NCI-H774 (cell line): ENCODE measurements around the gene TMEM132A.

Source experiments
- DNase-seq: peaks from one replicate; lab custom pipeline; 2025; lab: John Stamatoyannopoulos, UW

The TMEM132A gene

DNA sequence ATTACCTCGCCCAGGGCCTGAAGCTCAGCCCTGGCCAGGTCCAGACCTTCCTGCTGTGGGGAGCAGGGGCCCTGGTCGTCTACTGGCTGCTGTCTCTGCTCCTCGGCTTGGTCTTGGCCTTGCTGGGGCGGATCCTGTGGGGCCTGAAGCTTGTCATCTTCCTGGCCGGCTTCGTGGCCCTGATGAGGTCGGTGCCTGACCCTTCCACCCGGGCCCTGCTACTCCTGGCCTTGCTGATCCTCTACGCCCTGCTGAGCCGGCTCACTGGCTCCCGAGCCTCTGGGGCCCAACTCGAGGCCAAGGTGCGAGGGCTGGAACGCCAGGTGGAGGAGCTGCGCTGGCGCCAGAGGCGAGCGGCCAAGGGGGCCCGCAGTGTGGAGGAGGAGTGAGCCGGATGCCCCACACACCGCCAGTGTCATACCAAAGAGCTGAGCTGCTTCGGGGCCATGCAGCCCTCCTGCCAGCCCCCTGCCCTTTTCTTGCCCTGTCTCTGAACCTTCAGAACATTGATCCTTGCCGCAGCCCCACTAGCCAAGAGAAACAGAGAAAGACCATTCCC, 2.4 kb upstream of the TMEM132A start:
- DNase-seq, result no peak

DNA sequence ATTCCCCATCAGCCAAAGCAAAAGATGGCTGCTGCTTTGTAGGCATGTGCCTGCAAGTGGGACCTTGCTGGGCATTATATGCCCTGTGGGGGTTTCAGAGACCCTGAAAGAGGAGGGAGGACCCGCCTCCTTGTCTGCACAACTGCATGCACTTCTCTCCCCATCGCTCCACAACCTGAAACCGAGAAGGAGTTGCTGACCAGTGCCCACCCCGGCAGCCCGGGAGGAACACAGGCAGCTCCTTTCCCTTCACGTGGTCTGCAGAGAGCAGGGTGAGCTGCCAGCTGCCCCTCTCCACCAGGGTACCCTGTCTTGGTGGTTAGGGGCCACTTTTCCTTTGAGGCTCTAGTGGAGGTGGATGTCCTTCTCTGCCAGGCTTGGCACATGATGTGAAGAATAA, 1.4 kb upstream of the TMEM132A start:
- no peak for DNase-seq

DNA sequence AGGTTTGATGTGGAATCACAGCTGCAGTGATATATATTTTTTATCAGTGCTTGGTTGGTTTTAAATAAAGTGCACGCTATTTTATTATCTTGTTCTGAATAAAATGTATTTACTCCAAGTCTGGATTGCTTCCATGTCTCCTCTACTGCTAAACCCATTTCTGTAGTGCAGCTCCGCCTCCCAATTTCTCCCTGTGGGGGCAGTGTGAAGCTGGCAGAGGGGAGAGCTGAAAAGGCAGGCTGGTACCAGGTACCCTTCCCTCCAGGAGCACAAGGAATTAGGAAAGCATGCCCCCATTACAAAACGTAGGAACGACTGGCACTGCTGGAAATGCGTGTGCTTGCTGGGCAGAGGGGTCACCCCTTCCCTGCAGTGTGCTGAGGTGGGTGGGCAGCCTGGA, 934 bp upstream of the TMEM132A start:
- no peak for DNase-seq

DNA sequence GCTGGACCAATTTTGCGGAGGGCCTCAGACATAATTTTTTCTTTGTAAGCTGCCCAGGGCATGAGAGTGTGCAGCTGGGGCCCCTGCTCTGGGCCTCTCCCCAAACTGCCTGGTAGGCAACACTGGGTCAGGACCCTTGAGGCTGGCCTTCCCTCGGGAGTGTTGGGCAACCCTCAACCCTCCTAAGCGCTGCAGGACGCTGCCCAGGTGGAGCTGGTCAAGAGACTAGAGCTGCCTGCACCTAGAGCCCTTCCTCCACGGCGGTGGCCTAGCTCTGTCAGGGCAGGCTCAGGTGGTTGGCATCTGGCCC, 505 bp upstream of the TMEM132A start:
- DNase-seq, result no peak

DNA sequence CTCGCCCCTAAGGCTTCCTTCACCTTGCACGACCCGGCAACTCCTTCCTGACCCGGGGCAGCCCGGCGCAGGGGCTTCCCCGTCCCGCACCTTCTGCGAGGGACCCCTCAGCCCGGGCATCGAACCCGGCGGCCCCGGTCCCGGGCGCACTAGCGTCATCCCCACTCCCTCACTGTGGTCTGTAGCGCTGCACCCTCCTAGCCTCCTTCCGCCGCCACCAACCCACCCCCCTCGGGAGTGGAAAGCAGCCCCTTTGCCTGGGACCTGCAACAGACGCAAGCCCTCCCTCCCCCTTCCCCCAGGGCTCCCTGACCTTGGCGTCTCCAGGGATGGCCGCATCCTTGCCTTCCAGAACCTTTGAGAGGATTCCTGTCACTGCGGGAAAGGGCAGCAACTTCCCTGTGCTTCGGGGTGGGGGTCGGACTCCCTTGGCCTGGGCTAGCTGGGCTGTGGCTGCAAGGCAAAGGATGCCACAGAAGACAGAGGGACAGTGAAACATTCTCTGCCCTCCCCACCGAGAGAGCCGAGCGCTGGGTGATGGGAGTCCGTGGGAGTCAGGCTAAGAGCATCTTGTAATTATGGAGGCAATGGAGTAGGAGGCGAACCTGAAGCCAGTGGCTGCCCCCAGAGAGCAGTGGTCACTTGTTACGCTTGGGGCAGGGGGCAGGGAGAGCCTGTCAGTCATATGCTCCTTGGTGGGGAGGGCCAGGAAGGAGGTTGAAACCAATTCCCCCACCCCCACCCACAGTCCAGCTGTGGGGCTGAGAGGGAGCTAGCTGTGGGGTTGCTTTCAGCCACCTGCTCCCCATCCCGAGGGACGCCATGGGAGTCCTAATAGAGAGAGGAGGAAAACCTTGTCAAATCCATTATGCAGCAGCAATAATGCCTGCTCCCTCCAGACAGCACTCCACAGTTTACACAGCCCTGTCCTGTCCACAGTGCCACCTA, 920 bp downstream of the TMEM132A start:
- DNase-seq, result no peak

DNA sequence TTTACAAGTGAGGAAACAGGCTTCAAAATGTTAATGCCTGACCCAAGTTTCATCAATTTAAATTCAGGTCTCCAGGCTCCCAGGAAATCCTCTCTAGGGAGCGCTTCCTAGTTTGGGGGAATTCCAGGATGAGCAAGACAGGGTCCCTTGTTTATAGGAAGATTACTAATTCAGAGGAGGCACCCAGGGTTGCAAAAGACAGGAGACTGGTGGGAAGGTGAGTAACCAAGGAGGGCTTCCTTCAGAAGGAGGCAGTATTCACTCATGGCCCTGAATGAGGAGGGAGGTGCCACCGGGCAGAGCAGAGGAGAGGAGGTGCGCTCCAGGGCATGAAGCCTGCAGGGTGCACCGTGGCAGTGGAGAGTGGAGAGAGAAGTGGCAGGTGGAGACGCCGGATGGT, 1.6 kb downstream of the TMEM132A start:
- no peak for DNase-seq

DNA sequence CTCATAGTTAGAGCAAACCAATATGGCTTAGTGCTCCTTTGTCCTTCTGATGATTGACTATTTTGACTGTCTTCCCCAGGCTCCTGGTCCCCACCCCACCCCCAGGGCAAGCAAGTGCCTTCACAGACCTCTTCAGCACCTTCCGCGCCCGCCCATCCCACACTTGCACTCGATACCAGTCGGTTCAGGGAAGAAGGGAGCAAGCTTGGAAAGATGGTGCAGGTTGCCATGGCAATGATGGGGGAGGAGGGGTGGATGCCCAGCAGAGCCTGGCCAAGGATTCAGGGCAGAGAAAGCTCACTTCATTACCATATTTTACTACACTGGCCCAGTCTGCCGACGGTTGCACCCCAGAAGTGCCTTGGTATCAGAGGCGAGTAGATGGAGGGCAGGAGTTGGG, 2.2 kb downstream of the TMEM132A start:
- no peak for DNase-seq

DNA sequence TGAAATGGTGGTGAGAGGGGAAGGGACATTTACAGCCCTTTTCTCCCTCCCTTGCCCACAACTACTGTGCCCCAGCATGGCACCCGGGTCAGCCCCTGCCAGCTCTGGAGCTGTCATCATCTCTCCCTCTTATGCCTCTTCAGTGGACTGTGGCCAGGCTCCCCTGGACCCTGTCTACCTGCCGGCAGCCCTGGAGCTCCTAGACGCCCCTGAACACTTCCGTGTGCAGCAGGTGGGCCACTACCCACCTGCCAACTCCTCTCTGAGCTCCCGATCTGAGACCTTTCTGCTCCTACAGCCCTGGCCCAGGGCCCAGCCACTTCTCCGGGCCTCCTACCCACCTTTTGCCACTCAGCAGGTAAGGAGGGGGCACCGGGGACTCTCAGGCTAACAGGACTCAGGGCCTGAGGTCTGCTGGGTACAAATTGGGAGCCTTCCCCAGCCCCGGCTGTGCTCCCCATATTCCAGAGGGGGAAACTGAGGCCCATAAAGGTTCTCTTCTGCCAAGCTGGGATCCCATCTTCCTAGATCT, 2.9 kb downstream of the TMEM132A start:
- DNase-seq, result no peak

DNA sequence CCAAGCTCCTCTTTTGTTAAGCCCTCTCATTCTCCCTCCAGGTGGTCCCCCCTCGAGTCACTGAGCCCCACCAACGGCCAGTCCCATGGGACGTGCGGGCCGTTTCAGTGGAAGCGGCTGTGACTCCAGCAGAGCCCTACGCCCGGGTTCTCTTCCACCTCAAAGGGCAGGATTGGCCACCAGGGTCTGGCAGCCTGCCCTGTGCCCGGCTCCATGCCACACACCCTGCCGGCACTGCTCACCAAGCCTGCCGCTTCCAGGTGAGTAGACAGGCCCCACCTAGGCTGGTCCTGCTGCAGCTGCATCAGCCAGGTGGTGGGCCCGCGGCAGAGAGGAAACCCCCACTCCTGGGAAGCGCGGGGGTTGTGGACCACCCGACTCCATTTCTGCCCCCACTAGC, 3.3 kb downstream of the TMEM132A start:
- DNase-seq, result no peak

DNA sequence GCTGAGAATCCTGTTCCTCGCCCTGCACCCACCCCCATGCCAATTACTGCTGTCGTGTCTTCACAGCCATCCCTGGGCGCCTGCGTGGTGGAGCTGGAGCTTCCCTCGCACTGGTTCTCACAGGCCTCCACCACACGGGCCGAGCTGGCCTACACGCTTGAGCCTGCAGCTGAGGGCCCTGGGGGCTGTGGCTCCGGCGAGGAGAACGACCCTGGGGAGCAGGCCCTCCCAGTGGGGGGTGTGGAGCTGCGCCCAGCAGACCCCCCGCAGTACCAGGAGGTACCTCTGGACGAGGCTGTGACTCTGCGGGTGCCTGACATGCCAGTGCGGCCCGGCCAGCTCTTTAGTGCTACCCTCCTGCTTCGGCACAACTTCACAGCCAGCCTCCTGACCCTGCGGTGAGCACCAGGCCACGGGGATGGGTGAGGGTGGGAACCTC, 4.3 kb downstream of the TMEM132A start:
- no peak for DNase-seq

DNA sequence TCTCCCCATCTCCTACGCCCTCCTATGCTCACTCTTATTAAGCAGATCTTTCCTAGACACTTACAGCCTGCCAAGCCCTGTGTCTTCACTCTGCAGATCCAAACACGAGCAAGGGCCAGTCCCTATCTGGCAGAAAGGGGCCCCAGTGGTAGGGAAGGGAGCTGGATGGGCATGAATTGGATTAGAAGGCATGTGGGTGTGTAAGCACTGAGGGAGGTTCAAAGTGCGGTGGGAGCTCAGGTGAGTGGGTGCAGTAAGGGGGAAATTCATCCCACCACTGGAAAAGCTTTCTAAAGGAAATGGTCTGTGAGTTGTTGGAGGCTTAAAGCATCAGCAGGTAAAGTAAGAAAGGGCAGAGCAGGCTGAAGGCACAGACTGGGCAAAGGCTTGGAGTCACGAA, 5.5 kb downstream of the TMEM132A start:
- DNase-seq, result no peak

DNA sequence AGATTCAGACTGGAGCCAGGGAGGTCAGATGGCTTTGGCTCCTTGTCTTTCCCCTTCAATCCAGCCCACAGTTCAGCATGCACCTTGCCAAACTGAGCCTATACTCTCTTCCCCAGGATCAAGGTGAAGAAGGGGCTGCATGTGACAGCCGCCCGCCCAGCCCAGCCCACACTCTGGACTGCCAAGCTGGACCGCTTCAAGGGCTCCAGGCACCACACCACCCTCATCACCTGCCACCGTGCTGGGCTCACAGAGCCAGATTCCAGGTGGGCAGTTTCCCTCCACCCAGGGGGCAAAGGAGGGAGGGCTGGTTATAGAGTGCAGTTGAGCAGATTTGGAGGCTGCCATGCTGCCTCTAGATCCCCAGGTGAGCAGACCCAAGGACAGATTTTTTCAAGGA, 6.1 kb downstream of the TMEM132A start:
- DNase-seq, result no peak

DNA sequence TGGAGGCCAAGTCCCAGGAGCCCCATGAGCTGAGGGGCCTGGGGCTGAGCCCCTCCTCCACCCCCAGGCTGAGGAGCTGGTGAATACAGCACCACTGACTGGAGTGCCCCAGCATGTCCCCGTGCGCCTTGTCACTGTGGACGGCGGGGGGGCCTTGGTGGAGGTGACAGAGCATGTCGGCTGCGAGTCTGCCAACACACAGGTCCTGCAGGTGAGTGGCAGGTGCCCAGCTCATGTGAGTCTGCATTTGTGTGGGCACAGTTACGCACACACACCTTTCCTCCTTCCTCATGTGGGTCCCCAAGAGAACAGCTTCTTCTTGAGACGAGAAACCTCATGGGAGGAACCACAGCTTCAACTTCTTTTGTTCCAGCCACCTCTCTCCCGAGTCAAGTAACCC, 7.7 kb downstream of the TMEM132A start:
- DNase-seq, result no peak

DNA sequence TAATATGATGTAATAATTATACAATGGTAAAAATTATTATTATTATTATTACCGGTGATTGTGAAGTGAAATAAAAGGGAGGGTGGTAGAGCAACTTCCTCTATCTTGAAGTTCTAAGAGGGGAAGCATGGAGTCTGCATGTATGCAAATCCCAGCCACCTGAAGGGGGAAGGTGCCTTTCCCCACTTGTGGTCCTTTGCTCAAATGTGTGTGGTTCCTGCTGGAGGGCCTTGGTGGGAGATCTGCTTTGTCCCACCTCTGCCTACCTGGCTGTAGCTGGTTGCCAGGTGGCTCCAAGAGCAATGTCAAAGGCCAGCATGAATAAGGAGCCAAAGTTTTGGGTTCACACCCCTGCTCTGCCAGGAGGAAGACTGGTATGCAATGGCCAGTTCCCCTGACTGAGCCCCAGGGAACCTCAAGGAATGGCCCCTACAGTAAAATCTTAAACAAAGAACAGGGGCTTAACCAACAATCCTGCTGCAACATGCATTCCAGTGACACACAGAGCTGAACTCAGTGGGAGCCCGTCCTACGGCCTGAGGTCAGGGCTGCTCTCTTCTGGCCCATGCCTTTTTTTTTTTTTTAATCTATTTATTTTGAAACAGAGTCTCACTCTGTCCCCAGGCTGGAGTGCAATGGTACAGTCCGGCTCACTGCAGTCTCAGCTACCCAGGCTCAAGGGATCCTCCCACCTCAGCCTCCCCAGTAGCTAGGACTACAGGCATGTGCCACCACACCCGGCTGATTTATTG, 8.5 kb downstream of the TMEM132A start:
- no peak for DNase-seq

DNA sequence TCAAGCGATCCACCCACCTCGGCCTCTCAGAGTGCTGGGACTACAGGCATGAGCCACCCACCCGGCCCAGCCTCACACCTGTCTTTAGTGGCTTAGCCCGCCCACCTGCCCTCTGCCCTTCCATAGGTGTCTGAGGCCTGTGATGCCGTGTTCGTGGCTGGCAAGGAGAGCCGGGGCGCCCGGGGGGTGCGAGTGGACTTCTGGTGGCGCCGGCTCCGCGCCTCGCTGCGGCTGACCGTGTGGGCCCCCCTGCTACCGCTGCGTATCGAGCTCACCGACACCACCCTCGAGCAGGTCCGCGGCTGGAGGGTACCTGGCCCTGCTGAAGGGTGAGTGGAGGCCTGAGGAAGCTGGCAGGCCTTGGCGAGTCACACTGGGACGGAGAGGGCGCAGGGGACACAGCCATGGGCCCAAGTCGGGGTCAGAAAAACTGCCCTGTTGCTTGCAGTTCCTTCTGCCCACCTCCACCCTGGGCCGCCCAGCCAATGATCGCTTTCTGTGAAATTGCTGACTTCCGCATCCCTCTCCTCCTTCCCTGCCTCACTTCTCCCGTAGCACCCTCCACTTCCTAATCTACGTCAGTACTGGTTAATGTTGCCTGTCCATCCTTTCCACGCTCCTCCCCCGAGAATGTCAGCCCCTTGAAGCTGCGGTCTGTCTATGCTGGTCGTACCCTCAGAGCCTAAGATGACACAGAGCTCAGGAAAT, 9.3 kb downstream of the TMEM132A start:
- no peak for DNase-seq

DNA sequence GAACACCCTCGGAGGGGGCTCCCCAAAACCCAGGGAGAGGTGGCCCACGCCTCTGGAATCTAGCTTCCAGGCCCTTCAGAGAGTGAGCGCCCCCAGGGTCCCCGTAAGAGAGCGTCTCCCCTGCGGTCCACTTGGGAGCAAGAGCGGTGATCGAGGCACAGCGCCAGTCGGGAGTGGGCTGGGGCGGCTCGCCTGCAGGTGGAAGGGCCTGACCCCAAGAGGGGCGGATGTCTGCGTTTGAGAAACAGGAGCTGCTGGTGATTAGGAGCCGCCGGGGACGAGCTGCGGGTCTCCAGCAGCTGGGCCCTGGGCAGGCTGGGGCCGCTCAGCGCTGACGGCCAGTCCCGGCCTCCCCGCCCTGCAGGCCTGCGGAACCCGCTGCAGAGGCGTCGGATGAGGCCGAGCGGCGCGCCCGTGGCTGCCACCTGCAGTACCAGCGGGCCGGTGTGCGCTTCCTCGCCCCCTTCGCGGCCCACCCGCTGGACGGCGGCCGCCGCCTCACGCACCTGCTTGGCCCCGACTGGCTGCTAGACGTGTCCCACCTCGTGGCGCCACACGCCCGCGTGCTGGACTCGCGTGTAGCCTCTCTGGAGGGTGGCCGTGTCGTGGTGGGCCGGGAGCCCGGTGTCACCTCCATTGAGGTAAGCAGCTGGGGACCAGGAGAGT, 10.0 kb downstream of the TMEM132A start:
- DNase-seq, result no peak

DNA sequence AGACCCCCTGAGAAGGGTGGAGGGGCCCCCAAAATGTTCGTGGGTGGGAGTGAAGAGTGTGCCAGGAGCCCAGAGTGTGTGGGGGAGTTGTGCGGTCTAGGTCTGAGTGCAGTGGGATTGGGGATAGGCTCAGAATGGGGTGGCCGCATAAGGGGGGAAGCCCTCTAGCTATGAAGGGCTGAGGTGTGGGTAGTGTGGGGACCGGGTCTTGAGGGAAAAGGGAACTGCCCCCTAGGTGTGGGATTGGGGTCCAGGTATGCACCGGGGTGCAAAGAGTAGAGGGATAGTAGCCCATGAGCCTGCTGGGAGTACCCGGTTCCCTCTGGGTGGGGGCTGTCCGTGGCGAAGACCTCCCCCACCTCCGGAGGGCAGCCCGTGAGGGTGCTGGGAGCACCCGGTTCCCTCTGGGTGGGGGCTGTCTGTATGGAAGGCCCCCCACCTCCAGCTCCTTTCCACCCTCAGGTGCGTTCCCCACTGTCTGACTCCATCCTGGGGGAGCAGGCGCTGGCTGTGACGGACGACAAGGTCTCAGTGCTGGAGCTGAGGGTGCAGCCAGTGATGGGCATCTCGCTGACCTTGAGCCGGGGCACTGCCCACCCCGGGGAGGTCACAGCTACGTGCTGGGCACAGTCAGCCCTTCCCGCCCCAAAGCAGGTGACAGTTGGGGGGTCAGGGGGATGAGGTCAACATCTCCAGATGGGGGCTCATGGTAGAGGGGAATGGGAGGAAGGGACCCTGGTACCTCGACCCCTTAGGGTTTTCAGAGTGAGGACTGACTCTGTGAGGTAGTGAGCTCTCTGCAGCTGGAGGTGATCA, 10.7 kb downstream of the TMEM132A start:
- no peak for DNase-seq

DNA sequence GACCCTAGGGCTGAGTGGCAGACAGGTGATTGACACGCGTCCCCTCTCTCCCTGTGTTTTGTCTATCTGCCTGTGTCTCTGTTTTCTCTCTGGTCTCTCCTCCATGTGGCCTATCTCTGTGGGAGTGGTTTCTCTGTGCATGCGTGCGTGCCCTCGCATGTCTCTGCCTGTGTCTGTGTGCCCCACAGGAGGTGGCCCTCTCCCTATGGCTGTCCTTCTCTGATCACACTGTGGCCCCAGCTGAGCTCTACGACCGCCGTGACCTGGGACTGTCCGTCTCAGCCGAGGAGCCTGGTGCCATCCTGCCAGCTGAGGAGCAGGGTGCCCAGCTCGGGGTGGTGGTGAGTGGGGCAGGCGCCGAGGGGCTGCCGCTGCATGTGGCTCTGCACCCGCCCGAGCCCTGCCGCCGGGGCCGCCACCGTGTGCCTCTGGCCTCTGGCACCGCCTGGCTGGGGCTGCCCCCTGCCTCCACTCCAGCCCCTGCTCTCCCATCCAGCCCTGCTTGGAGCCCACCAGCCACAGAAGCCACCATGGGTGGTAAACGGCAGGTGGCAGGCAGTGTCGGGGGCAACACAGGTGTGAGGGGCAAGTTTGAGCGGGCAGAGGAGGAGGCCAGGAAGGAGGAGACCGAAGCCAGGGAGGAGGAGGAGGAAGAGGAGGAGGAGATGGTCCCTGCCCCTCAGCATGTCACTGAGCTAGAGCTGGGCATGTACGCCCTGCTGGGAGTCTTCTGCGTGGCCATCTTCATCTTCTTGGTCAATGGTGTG, 11.6 kb downstream of the TMEM132A start:
- no peak for DNase-seq

DNA sequence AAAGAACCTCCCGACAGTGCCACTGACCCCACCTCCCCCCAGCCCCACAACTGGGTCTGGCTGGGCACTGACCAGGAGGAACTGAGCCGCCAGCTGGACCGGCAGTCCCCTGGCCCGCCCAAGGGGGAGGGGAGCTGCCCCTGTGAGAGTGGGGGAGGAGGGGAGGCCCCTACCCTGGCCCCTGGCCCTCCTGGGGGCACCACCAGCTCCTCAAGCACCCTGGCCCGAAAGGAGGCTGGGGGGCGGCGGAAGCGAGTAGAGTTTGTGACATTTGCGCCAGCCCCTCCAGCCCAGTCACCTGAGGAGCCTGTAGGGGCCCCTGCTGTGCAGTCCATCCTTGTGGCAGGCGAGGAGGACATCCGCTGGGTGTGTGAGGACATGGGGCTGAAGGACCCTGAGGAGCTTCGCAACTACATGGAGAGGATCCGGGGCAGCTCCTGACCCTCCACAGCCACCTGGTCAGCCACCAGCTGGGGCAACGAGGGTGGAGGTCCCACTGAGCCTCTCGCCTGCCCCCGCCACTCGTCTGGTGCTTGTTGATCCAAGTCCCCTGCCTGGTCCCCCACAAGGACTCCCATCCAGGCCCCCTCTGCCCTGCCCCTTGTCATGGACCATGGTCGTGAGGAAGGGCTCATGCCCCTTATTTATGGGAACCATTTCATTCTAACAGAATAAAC, 12.3 kb downstream of the TMEM132A start:
- no peak for DNase-seq
